Mucosa of rectum (tissue), 2 donors: ENCODE data around the gene CD2BP2.
A peak's percentile ranks its signal among the peaks of the same experiment; 100 is the strongest.
"Not testable (repeated sequence)": the region's sequence is repeated elsewhere in the genome, so short reads cannot be mapped to it uniquely, and the experiment has no call there.

Source experiments
- H3K27ac ChIP-seq, 2 donors: one replicate each; pipeline ENCODE4 v1.7.0; 2013; ENCODE audit warnings: inconsistent platforms in 2 of 2, low read depth in 2 of 2, low read length in 2 of 2
- H3K27me3 ChIP-seq, 2 donors: one replicate each; pipeline ENCODE4 v1.7.0; 2013; ENCODE audit warnings: low read length in 2 of 2; ENCODE audit not compliant: control insufficient read depth in 2 of 2, insufficient read depth in 2 of 2
- H3K36me3 ChIP-seq, 2 donors: one replicate each; pipeline ENCODE4 v1.7.0; 2013; ENCODE audit warnings: low read length in 2 of 2; ENCODE audit not compliant: control insufficient read depth in 2 of 2, insufficient read depth in 2 of 2
- H3K4me1 ChIP-seq, 2 donors: one replicate each; pipeline ENCODE4 v1.7.0; 2013; ENCODE audit warnings: low read length in 2 of 2, mild to moderate bottlenecking in 1 of 2; ENCODE audit not compliant: control insufficient read depth in 2 of 2, insufficient read depth in 2 of 2
- H3K4me3 ChIP-seq, 2 donors: one replicate each; pipeline ENCODE4 v1.7.0; 2013; ENCODE audit warnings: low read length in 2 of 2
- H3K9ac ChIP-seq, 2 donors: one replicate each; pipeline ENCODE4 v1.7.0; 2013; ENCODE audit warnings: low read length in 2 of 2, low read depth in 1 of 2, mild to moderate bottlenecking in 1 of 2
- H3K9me3 ChIP-seq, 2 donors: one replicate each; pipeline ENCODE4 v1.7.0; 2013; ENCODE audit warnings: low read length in 2 of 2; ENCODE audit not compliant: control insufficient read depth in 2 of 2
- donor health status: healthy.
- donor health status: Normal muscosa, but diverticular disease.

The CD2BP2 gene

GRCh38 chr16:30355144-30355953, at the start of gene CD2BP2:
Gene CD2BP2, minus strand, starts transcription at chr16:30355308. Its CDS starts 627 bp downstream, at chr16:30354681.
- peaks cover 49 to 59% of the 10 kb centered on the region in 2 donors for H3K36me3 ChIP-seq
- H3K27me3 ChIP-seq, result no peaks in the 10 kb centered on the region
- H3K9me3 ChIP-seq, result no peaks in the 10 kb centered on the region
- H3K9ac ChIP-seq, result peak within 1 kb of the TSS; percentile 81 to 92
- H3K27ac ChIP-seq, result peak within 1 kb of the TSS; percentile 91 to 98
- H3K4me1 ChIP-seq, result peaks cover 25 to 34% of the 10 kb centered on the region in 2 donors
- peak within 1 kb of the TSS; percentile 78 to 96 for H3K4me3 ChIP-seq

GRCh38 chr16:30401768-30402425, 46.8 kb upstream of the CD2BP2 start:
- peaks cover 0 to 11% of the 10 kb centered on the region in 2 donors for H3K36me3 ChIP-seq
- peaks cover 10% of the 10 kb centered on the region in 2 donors for H3K4me1 ChIP-seq
- no peak overlapping the region for H3K4me3 ChIP-seq
- H3K9me3 ChIP-seq, result no peaks in the 10 kb centered on the region
- no peak overlapping the region for H3K9ac ChIP-seq
- no peak overlapping the region for H3K27ac ChIP-seq
- no peaks in the 10 kb centered on the region for H3K27me3 ChIP-seq

- H3K4me1 ChIP-seq, result peaks cover 14 to 21% of the 10 kb centered on the region in 2 donors
- no peaks in the 10 kb centered on the region for H3K27me3 ChIP-seq
- H3K9me3 ChIP-seq, result no peaks in the 10 kb centered on the region
- peak overlapping the region; percentile 67 to 80 for H3K27ac ChIP-seq
- H3K4me3 ChIP-seq, result peak overlapping the region; percentile 81 to 88
- H3K36me3 ChIP-seq, result peaks cover 0 to 11% of the 10 kb centered on the region in 2 donors
- H3K9ac ChIP-seq, result peak overlapping the region; percentile 84 to 90
Observed at GRCh38 chr16:30399435-30400186, 44.5 kb upstream of the CD2BP2 start.

GRCh38 chr16:30398661-30399434, 43.7 kb upstream of the CD2BP2 start:
- Histone ChIP-seq H3K4me1 (peaks cover 14 to 21% of the 10 kb centered on the region in 2 donors), H3K9me3 (no peaks in the 10 kb centered on the region), H3K27ac (peak overlapping the region in 1 of 2 donors; percentile 80), H3K4me3 (no peak overlapping the region), H3K9ac (no peak overlapping the region), H3K36me3 (peaks cover 0 to 11% of the 10 kb centered on the region in 2 donors), H3K27me3 (no peaks in the 10 kb centered on the region)

GRCh38 chr16:30397776-30398660, 42.9 kb upstream of the CD2BP2 start:
- Histone ChIP-seq H3K4me1 (peaks cover 14 to 21% of the 10 kb centered on the region in 2 donors), H3K9ac (no peak overlapping the region), H3K4me3 (no peak overlapping the region), H3K27ac (no peak overlapping the region), H3K27me3 (no peaks in the 10 kb centered on the region), H3K36me3 (peaks cover 0 to 11% of the 10 kb centered on the region in 2 donors), H3K9me3 (no peaks in the 10 kb centered on the region)

GRCh38 chr16:30397056-30397455, 41.9 kb upstream of the CD2BP2 start:
- no peaks in the 10 kb centered on the region for H3K27me3 ChIP-seq
- peaks cover 14 to 21% of the 10 kb centered on the region in 2 donors for H3K4me1 ChIP-seq
- H3K9ac ChIP-seq, result no peak overlapping the region
- no peaks in the 10 kb centered on the region for H3K9me3 ChIP-seq
- H3K36me3 ChIP-seq, result peaks cover 0 to 11% of the 10 kb centered on the region in 2 donors
- H3K4me3 ChIP-seq, result no peak overlapping the region
- no peak overlapping the region for H3K27ac ChIP-seq

- not testable (repeated sequence) for H3K9me3 ChIP-seq, H3K27ac ChIP-seq, H3K27me3 ChIP-seq, H3K9ac ChIP-seq
- Histone ChIP-seq H3K4me3 (peak overlapping the region in 1 of 2 donors; percentile 75), H3K4me1 (peaks cover 14 to 21% of the 10 kb centered on the region in 2 donors), H3K36me3 (peaks cover 0 to 11% of the 10 kb centered on the region in 2 donors)
Observed at GRCh38 chr16:30396627-30397026, 41.5 kb upstream of the CD2BP2 start.

GRCh38 chr16:30395992-30396585, 41.0 kb upstream of the CD2BP2 start:
- H3K36me3 ChIP-seq, result peaks cover 0 to 11% of the 10 kb centered on the region in 2 donors
- H3K27ac ChIP-seq, result peak overlapping the region; percentile 51 to 68
- peaks cover 14 to 17% of the 10 kb centered on the region in 2 donors for H3K4me1 ChIP-seq
- no peaks in the 10 kb centered on the region for H3K9me3 ChIP-seq
- H3K9ac ChIP-seq, result peak overlapping the region; percentile 72 to 73
- peak overlapping the region; percentile 71 to 75 for H3K4me3 ChIP-seq
- H3K27me3 ChIP-seq, result no peaks in the 10 kb centered on the region
